Panc1 (cell line): ENCODE data around the gene DNMT3A. TPM values are rescaled to one million over a fixed set of nuclear protein-coding genes. Genes with fewer than 3 reads are reported as not detected.

Experiments
- ATAC-seq: fragments of 200-7000 bp; cut with Tn5 transposase; 2 replicates; pipeline ENCODE4 v1.9.1; 2020; ENCODE audit warnings: mild to moderate bottlenecking, moderate library complexity
- BruUV-seq: library from RNA; stranded (reverse); fragments of 400-500 nt; replicated peaks from 2 replicates; lab custom pipeline; 2021; lab: Mats Ljungman, UMichigan
- CTCF ChIA-PET: fragments of 300-600 bp; sonication (Branson Sonifier 250); formaldehyde crosslinking; loops from one replicate; lab custom pipeline; 2022; ENCODE audit warnings: antibody characterized with exemption; lab: Charles Lee
- POLR2A ChIA-PET: fragments of 300-600 bp; sonication (Branson Sonifier 250); formaldehyde crosslinking; loops from one replicate; lab custom pipeline; 2022; ENCODE audit warnings: antibody characterized with exemption; lab: Charles Lee
- DNase-seq: peaks from one replicate; pipeline ENCODE4 v3.0.0-alpha.2; 2010; ENCODE audit warnings: low read depth, low spot score
- H3K27ac ChIP-seq: 2 replicates; pipeline ENCODE4 v1.5.1; 2011; ENCODE audit warnings: mild to moderate bottlenecking, low read length, inconsistent platforms
- H3K27me3 ChIP-seq: fragments of 200-500 bp; sonication (Bioruptor generic); 2 replicates; pipeline ENCODE4 v1.6.0; 2014; ENCODE audit warnings: low read length, inconsistent platforms; ENCODE audit not compliant: control insufficient read depth, insufficient read depth
- H3K36me3 ChIP-seq: fragments of 200-500 bp; sonication (Bioruptor generic); 2 replicates; pipeline ENCODE4 v1.5.1; 2014; ENCODE audit warnings: inconsistent platforms, mild to moderate bottlenecking, low read length, moderate library complexity; ENCODE audit not compliant: control insufficient read depth, insufficient read depth
- H3K4me1 ChIP-seq: 2 replicates; pipeline ENCODE4 v1.5.1; 2011; ENCODE audit warnings: inconsistent platforms, mild to moderate bottlenecking, low read length, moderate library complexity; ENCODE audit not compliant: control insufficient read depth, insufficient read depth
- H3K4me3 ChIP-seq, 2 experiments: 2 replicates each; pipeline ENCODE4 v1.5.1; 2011 to 2012; ENCODE audit warnings: low read depth in 2 of 2, low read length in 2 of 2, mild to moderate bottlenecking in 2 of 2, inconsistent platforms in 1 of 2, moderate library complexity in 1 of 2
- H3K9me3 ChIP-seq: fragments of 200-500 bp; sonication (Bioruptor generic); 2 replicates; pipeline ENCODE4 v1.5.1; 2014; ENCODE audit warnings: low read depth, mild to moderate bottlenecking, inconsistent platforms, low read length, moderate library complexity; ENCODE audit not compliant: control insufficient read depth, insufficient read depth
- CTCF ChIP-seq: fragments of 450-650 bp; IDR thresholded peaks from 2 replicates; pipeline ENCODE4 v1.5.1; 2017; ENCODE audit warnings: mild to moderate bottlenecking
- POLR2AphosphoS5 ChIP-seq: IDR thresholded peaks from 2 replicates; pipeline ENCODE4 v1.6.1; 2012; ENCODE audit warnings: mild to moderate bottlenecking, low read depth, low read length, moderate library complexity
- REST ChIP-seq, 2 experiments: IDR thresholded peaks; 2 replicates each; pipeline ENCODE4 v1.6.1; 2011 to 2012; ENCODE audit warnings: low read depth in 2 of 2, control low read depth in 1 of 2, low read length in 1 of 2, mild to moderate bottlenecking in 1 of 2, moderate library complexity in 1 of 2; ENCODE audit not compliant: insufficient read depth in 1 of 2
- SIN3A ChIP-seq: IDR thresholded peaks from 2 replicates; pipeline ENCODE4 v1.6.1; 2012; ENCODE audit warnings: low read depth, mild to moderate bottlenecking, low read length, moderate library complexity, borderline replicate concordance; ENCODE audit not compliant: insufficient read depth
- TCF7L2 ChIP-seq: IDR thresholded peaks from 2 replicates; pipeline ENCODE4 v1.6.1; 2011; ENCODE audit warnings: mild to moderate bottlenecking, low read depth, low read length, inconsistent platforms
- in situ Hi-C: cut with HindIII; loops from 2 replicates; pipeline ENCODE4 v1.10.0; 2016; ENCODE audit warnings: low sequenced_read_pairs, low pct_unique_long_range_greater_than_20kb
- intact Hi-C: fragments of 100-400 bp; cut with micrococcal nuclease; formaldehyde crosslinking; loops from one replicate; pipeline ENCODE4 v1.10.0; 2022; ENCODE audit not compliant: unreplicated experiment
- total RNA-seq: library from RNA; stranded (reverse); gene quantifications from one replicate; pipeline ENCODE4 v1.2.1, GENCODE V29; 2021; ENCODE audit not compliant: unreplicated experiment

The DNMT3A gene
- total RNA-seq, 1 experiment from 2014 or later = 29.3 TPM

DNA sequence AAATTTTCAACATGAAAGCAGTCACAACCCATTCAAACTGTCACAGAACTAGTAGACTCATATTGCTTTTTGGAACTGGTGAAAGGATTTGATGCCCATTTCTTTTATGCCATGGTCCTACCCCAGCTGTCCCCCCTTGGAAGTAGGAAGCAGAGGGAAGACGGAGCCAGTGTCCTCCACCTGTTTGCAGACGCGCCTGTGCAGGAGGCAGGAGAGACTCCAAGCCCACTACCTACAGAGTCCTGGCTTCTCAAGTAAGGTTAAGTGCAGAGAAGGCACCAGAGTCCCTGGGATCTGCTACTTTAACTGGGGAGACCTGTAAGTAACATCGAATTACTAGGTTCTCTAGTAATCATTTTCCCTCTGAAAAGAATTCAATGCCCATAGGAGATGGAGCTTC is 32.7 kb upstream of the DNMT3A start:
- Histone ChIP-seq H3K27ac (no peak overlapping the region), H3K27me3 (no peaks in the 10 kb centered on the region), H3K36me3 (no peaks in the 10 kb centered on the region), H3K4me1 (no peaks in the 10 kb centered on the region; the same call in 1 of the 2 replicates), H3K4me3 (no peak overlapping the region), H3K9me3 (no peaks in the 10 kb centered on the region)
- intact Hi-C loops = no loop called here
- no peak for TF ChIP-seq TCF7L2
- BruUV-seq = no TSS peak
- in situ Hi-C loops = no loop called here
- ATAC-seq (no peak), DNase-seq (no peak)
- ChIA-PET POLR2A (no interaction called here), CTCF (no interaction called here)

GRCh38 chr2:25373269-25373981 is 31.7 kb upstream of the DNMT3A start:
- no peak overlapping the region for H3K27ac ChIP-seq
- DNase-seq (no peak), ATAC-seq (no peak)
- no peaks in the 10 kb centered on the region for H3K27me3 ChIP-seq
- intact Hi-C loops = no loop called here
- no peaks in the 10 kb centered on the region for H3K36me3 ChIP-seq
- no TSS peak for BruUV-seq
- H3K4me3 ChIP-seq = no peak overlapping the region
- no peaks in the 10 kb centered on the region; the same call in 1 of the 2 replicates for H3K4me1 ChIP-seq
- ChIA-PET POLR2A (interaction anchor here (0.5 kb wide), 1 partner anchor 11 kb away, joined by 8 read pairs; no protein-coding TSS in a partner anchor), CTCF (interaction anchor here (0.7 to 1.3 kb wide), 2 partner anchors 11 to 31 kb away, joined by 4 read pairs; no protein-coding TSS in a partner anchor)
- in situ Hi-C loops = no loop called here
- TF ChIP-seq SIN3A (no peak), REST (IDR thresholded peaks at IDR 0.05; ENCODE audit: insufficient read depth in 1 of 2, low read depth in 2 of 2, low read length in 1 of 2) (no peak), CTCF (no peak), TCF7L2 (no peak), POLR2AphosphoS5 (no peak)
- no peaks in the 10 kb centered on the region for H3K9me3 ChIP-seq
